Stimulated activated CD4-positive, alpha-beta T cell treated with anti-CD3 and anti-CD28 coated beads, Interleukin-4, amount 100 ng/mL, for 24 hours (primary cell): Measurements from ENCODE around the gene KCNMA1.
"Not testable (repeated sequence)": the region's sequence is repeated elsewhere in the genome, so short reads cannot be mapped to it uniquely, and the experiment has no call there.

Source experiments
- DNase-seq: peaks from one replicate; pipeline ENCODE4 v3.0.0-alpha.2; 2020

The KCNMA1 gene

DNA sequence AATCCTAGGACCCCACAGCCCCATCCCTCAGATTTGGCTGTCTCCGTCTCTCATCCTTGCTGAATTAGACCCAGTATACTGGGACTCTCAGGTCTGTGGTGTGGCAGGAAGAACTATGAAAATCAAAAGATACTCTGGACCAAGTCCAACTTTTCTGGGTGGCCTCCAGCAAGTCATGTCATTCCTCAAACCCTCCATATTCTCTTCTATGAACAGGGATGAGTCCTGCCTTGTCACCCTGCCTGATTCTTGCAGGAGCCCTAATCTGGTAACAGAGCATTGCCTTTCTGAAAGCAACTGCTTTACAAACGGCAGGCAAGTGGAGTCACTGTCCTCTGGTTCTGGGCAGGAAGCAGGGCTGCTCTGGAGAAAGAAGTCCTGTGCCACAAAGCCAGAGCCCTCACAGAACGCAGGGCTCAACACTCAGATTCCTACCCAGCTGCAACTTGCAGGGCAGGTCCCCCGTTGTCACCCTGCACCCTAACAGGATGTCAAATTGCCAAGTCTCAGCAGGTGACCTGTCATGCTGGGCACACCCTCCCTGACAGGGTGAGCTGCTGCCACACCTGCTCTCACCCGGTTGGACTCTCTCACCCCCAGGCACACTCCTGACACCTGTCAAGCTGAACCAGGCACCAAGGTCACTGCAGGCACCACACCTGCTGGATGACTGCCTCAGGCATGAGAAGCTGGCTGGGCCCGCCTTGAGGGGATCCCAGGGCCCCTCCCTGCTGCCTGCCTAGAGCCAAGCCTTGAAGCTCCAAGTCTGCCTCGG, 227.7 kb downstream of the KCNMA1 start:
- no peak for DNase-seq

DNA sequence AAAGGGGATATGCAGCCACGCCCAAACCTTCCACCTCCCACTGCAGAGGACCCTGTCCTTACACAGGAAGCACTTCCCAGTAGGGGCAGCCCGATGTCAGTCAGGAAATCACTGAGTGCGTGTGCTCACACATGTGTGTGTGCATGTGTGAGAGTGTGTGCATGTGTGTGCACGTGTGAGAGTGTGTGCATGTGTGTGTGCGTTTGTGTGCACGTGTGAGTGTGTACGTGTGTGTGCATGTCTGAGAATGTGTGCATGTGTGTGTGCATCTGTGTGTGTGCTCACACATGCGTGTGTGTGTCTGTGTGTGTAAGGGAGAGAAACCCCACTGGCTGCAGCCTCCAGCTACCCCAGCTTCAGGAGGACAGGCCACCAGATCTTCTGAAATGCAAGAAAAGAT, 229.3 kb downstream of the KCNMA1 start:
- no peak for DNase-seq

DNA sequence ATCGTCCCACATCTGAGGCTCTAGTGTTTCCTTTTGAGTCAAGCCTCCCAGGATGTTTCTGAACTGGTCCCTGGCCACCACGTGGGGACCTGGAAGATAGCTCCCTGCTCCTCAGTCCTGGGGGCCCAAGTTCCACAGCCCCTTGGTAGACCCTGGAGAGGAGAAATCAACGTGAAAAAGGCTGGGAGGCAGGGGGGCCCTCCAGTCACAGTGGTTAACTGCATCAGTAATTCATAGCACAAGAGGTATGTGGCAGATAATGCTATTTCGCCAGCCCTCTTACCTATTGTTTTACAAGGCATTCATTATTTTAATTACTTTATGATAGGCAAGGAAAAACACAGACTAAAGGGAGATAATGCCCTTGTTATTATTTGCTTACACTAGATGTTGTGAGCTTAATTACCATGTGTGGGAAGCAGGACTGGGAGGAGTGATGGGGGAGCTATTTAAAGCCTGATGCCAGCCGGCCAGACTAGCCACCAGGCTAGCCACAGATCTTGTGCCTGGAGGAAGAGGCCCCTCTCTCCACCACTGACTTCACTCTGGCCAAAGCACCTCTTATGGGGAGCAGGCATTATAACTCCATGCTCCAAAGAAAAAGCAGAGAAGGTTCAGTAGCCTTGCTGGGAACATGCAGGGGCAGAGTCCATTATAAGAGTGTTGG, 230.7 kb downstream of the KCNMA1 start:
- DNase-seq: no peak

DNA sequence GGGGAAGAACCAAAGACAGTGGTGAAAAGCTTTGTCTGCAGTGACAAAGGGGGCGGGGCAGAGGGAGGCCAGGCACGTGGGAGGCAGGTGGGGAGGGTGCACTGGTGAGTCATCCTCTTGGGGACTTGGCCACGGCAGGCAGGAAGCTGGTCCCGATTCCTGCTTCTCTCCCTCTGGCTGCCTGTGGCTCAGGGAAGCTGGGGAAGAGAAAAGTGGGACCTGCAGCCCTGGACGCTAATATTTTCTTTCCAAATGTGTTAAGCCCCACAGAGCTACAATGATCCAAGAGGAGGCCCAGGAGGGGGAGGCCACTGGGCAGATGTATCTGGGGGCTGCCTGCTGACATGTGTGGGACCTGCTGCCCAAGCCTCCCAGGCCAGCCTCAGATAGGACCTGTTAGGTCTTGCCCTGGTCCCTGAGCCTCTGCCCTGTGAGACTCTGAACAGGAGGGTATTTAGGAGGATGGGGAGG, 231.8 kb downstream of the KCNMA1 start:
- no peak for DNase-seq

DNA sequence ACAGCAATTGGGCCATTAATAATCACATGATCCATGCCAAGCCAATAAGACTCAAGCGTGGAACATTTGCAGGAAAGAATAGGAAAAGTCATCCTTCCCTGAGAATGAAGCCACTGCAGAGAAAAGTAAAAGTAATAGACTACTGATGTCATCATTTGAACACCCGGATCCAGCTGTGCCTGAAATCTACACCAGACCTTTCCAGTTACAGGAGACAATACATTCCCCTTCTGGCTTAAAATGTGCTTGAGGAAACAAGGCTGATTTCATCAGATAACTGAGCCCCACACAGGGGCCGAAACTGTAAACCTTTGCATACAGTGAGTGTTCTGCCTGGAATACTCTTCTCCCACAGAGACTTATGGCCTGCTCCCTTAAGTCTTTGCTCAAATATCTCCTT, 232.8 kb downstream of the KCNMA1 start:
- DNase-seq: no peak

DNA sequence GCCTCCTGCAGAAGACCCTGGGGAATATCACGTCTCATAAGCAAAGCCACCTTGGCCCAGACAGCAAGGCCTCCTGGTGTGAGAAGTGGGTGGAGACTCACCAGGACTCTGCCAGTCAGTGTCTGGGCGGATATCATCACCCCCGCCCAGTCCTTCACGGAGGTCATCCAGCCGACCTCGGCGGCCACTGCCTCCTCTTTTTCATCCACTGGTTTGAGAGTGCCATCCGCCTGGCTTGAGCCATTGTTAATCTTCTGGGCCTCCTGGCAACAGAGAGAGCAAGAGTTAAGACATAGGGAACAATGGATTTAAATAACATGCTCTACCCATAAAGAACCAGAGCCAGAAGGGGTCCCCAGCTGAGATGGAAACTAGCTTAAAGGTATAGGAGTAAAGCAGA, 233.8 kb downstream of the KCNMA1 start:
- no peak for DNase-seq

DNA sequence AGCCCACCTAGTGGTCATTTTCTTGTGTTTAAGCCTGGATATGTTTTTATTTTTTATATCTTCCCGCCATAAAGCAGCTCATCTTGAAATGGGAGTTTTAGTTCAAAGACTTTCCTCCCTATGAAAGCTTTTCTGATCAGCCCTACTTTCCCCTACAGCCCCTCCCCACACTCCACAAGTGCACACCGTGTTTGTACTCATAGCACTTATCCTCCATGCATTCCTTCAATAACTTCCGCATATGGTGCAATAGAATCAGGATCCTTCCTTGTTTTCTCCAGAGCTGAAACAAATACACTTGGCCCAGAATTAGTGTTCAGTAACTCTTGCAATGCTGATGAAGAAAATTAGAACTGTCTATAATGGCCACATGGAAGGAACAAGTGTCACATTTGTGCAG, 235.9 kb downstream of the KCNMA1 start:
- no peak for DNase-seq

DNA sequence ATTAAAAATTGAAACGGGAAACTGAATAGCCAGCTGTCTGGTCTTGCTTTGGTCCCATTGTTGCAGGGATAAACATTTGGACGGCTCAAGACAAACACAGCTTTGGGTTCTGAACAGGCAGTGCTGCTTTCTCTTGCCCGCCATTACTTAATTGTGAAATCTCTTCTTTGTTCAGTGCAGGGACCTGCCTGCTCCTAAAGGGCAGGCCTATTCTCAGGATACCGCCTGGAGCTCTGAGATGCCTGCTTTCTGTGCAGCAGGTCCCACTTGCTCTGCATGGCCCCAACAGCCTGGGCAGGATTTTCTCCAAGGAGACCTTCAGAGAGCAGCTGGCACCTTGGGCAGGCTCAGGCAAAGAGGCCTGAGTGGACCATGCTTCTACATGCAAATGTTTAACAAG, 237.6 kb downstream of the KCNMA1 start:
- no peak for DNase-seq

DNA sequence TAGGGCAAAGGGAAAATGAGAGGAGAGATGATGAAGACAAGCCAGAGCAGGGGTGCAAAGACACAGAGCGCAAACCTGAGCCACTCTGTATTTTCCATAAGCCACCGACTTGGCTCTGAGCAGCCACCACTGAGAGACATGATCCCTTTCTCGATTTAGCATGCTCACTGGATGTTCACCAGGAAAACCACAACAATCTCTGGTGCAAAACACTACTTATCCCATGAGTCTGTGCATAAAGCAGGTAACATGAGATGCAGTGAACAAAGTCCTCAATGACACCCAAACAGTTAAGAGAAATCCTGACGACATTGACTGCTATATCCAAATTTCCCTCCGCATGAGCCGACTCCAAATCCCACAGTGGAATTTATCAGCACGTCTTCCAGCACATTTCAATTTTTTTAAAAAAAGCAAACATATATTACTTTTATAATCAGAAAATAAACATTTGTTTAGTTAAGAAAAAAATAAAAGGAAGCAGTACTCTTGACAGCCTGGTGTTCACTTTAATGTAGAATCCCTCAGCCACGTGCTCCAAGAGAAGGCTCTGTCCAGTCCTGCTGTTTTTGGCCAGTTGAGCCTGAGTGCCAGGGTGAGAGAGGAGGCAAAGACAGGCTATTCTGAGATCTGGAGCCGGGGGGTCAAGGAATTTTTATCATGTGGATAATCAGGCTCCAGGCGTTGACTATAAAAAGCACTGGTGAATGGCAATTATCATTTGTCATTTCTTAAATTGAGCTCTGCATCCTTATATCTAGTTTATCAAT, 238.4 kb downstream of the KCNMA1 start:
- DNase-seq: no peak

DNA sequence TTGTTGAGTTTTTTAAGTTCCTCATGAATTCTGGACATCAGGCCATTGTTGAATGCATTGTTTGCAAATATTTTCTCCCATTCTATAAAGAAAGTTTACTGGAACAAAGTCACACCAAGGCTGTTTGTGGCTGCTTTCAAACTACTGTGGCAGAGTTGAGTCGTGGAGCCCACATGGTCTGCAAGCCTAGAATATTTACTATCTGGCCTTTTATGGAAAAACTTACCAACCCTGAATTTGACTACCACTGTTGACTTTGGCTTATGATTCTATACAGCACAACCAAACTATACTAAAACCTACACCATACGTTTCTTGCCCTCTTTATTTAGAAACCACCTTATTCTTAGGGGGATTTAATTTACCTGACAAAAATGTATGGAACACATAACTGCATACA, 239.1 kb downstream of the KCNMA1 start:
- DNase-seq: no peak

DNA sequence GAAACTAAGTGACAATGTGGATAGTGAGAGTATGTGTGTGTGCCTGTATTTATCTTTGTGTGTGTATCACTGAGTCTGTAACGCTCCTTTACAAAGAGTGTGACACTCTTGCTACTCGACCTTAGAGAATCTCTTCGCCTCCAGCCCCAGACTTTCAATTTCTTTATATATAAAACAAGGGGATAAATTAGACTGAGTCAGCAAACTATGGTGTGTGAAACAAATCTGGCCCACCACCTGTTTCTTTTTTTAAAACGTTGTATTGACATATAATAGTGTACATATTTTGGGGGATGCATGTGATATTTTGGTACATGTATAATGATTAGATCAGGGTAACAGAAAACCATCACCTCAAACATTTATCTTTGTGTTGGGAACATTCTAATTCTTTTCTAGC, 240.5 kb downstream of the KCNMA1 start:
- DNase-seq: no peak

DNA sequence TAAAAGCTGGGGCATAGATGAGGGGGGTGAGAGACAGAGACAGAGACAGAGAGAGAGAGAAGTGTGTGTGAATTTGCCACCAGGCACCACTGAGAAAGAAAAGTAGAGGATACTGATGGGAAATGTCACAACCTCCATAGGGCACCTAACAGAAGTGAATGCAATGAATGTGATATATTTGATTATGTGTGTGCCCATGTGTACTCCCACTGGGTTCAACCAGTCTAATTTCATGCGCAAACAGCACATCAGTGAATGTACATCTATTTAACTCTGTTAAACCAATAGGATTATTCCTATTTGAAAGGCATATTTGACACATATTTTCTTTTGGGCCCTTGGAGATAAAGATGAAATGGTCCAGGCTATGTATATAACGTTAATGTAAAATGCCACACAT, 241.3 kb downstream of the KCNMA1 start:
- DNase-seq: no peak

DNA sequence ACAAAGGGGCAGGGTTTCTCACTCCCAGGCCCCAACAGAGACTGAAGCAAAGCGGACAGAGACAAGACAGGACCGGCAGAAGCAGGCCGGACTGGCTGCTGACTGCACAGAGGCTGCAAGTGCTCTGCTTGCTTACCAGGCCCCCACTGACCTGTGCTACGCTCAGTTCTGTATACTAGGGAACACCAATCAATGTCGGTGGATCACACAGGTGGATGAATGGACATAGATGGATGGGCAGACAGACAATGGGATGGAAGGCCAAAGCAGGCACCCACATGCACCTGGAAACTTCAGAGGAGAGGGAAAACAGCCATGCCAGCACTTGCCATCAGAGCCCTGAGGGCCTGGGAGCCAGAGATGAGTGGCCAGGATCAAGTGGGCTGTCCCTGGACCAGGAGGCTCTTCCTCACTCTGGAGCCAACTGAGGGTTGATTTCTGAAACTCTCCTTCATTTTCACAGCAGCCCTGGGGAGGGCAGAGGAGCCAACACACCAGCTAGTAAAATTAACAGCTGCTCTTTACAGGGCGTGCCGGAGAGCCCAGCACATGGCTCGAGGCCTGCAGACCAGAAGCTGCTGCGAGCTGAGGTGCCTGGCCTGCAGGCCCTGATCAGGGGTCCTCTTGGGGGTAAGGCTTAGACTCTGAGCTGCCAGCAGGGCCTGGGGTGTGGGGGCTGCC, 243.6 kb downstream of the KCNMA1 start:
- DNase-seq: no peak

DNA sequence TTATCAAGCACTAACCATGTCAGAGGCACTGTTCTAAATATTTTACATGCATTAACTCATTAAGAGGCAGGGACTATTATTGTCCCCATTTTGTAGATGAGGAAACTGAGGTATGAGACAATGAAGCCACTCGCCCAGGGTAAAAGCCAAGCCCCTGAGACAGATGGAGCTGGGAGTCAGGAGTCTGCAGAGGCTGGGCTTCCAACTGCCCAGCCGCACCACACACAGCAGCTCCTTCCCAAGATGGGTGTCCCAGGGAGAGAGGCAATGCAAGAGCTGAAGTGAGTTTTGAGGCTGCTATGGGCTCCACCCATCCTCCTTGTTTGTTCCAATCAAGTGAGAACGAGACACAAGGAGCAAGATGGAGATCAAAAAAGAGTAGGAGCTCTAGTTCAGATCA, 244.2 kb downstream of the KCNMA1 start:
- no peak for DNase-seq

DNA sequence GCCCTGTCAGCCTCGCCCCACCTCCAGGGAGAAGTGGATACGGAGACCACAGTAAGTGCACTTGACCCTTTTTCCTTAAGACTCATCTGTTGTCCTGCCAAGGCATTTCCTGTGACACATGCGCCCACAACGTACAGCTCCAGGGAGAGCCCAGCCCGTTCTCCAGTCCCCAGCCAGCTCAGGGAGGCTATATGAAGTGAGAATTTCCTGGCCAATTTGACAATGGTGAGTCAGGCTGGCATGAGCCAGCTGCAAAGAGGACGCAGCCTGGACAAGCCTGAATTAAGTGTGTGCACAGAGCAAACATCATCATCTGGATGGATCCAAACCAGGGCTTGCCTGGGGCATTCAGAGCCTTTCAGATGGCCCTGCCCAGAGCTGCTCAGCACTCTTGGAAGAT, 244.8 kb downstream of the KCNMA1 start:
- DNase-seq: no peak

DNA sequence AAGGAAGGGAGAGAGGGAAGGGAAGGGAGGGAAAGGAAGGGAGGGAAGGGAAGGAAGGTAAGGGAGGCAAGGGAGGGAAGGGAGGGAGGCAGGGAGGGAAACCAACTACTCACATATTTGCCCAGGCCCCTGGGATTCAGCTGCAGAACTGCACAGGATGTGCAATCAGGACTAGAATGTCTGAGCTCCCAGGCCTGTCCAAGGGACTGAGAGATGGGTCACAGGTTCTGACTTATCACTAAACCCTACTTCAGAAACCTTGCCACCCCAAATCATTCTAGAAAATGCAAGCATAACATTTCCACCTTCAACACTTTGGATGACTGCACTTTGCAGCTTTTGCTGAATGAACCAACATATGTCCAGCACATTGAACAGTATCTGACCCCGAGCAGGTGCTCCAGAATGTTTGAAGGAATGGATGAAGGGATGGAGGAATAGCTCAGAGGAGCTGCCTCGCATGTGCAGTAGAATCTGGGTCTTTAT, 245.3 kb downstream of the KCNMA1 start:
- no peak for DNase-seq

DNA sequence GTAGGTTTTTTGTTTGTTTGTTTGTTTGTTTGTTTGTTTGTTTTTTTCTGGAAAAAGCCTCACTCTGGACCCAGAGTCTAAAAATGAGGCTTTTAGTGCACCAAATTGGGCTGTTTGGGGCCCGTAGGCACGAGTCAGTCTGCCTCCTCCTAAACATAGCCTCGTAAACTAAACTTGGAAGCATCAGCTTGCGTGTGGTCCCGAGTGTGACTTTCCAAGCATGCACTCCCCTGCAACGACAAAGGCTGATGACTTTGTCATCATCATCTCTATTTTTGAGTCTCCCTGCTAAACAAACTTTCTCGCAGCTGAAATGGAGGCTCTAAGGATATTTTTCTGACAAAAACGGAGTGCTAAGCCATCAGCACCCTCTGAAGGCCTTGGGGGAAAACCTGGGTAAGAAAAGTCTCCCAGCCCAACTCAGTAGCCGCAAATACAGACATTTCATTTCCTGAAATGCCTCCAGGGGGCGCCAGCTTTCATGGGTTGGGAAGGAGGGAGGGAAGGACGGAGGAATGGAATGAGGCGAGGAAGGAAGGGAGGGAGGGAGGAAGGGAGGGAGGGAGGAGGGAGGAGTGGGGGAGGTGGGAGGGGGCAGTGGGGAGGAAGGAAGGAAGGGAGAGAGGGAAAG, 245.9 kb downstream of the KCNMA1 start:
- DNase-seq: no peak

DNA sequence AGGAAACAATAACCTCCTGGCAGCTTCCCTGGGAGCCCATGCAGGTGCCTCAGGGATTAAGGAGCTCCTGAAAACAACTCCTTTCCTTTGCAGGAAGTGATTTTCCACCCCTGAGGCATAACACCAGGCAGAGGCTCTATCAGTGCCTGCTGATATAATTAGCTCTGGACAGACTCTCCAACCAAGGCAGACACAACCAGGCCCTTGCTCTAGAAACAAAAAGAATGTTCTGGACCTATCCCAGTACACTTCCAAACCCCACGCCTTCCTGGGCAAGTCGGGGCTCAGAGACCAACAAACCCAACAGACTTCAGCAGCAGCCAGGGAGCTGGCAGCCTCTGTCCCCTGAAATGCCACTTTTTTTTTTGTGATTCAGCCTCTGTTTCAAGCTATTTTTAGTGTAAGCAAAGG, 247.1 kb downstream of the KCNMA1 start:
- DNase-seq: no peak

DNA sequence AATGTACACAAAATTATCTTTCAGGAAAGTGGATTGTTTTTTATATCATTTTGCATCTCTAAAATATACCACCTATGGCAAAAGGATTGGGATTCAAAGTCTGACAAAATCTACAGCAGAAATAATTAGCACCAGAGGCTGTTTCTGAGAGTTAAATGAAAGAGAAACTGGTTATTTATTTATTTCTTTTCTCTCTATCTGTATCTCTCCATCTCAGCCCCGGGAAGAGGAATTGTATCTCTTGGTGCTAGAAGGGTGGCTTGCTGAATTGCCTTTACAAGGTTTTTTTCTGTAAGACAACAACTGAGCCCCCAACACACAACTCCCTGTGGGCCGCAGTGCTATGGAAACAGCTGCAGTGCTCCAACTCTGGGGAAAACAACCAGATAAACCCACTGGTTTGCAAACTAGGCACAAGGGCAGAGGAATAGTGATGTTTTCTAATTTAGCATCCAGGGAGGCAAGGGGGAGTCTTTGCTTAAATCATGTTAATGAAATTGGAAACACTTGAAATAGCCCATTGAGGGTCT, 249.0 kb downstream of the KCNMA1 start:
- no peak for DNase-seq

DNA sequence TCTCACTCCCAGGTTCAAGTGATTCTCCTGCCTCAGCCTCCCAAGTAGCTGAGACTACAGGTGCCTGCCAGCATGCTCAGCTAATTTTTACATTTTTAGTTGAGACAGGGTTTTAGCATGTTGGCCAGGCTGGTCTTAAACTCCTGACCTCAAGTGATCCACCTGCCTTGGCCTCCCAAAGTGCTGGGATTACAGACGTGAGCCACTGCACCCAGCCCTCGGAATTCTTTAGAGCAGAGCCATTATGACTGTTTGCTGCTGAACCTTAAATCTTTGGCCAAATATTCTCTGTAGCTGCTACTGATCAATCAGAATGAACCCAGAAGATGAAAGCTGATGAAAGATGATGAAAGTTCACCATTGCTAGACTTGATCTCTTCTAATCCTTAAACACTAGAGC, 249.9 kb downstream of the KCNMA1 start:
- DNase-seq: not testable (repeated sequence)

DNA sequence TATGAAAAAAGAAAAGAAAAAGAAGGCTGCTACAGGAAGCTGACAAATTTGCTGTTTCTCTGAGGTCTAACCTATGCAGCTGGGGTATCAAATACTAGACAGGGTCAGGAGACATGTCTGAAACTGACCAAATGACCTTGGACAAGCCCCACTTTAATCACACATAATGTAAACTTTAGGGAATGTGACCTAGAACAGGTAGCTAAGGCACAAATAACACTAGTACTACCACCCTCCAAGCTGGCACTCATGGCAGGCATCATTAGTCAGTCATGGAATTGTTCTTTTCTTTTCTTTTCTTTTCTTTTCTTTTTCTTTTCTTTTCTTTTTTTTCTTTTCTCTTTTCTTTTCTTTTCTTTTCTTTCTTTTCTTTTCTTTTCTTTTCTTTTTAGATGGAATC, 250.4 kb downstream of the KCNMA1 start:
- no peak for DNase-seq

DNA sequence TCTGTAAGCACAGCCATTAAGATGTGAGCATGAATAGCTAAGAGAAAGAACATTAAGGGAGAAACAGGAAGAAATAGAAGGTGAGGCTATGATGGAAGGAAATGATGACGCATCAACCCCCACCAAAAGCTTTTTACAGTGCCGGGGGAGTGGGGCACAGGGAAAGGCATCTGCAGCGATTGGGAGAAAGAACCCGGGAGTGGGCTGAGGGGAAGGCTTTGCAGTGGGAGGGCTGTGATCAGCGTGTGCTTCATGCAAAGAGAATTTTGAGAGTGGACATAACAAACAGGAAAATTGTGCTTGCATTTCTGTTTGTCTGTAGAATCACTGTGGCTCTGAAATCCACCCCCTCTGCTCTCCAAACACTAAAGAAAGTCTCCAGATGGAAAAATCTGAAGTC, 250.8 kb downstream of the KCNMA1 start:
- DNase-seq: no peak
